ENCODE results near the gene OBP2B. TPM values are rescaled to one million over a fixed set of nuclear protein-coding genes. Genes with fewer than 3 reads are reported as not detected.
"Not testable (repeated sequence)": the region's sequence is repeated elsewhere in the genome, so short reads cannot be mapped to it uniquely, and the experiment has no call there.

The OBP2B gene
- polyA plus RNA-seq, 1 donor from 2014 or later: not detected

GRCh38 chr9:133210609-133211008 is 1.6 kb upstream of the OBP2B start:
- H2AFZ ChIP-seq (ENCODE audit: low read depth, low read length): no peak overlapping the region
- H3F3A ChIP-seq (ENCODE audit: insufficient read depth, low read length, poor library complexity, severe bottlenecking): no peaks in the 10 kb centered on the region
- H3K4me3 ChIP-seq (ENCODE audit: low read length): no peak overlapping the region
- no peak overlapping the region for H3K9ac ChIP-seq (ENCODE audit: low read length)
- H4K20me1 ChIP-seq (ENCODE audit: insufficient read depth): no peaks in the 10 kb centered on the region
- no peak overlapping the region for H3K27ac ChIP-seq (ENCODE audit: low read length)
- no peaks in the 10 kb centered on the region for H3K9me2 ChIP-seq (ENCODE audit: insufficient read depth, low read length)
- H3K79me2 ChIP-seq (replicated peaks; ENCODE audit: insufficient read depth, low read length): no peaks in the 10 kb centered on the region
- H3K4me2 ChIP-seq (ENCODE audit: low read length): no peak overlapping the region
- no peaks in the 10 kb centered on the region for H3K36me3 ChIP-seq (ENCODE audit: insufficient read depth, low read length)
- TF ChIP-seq REST (IDR thresholded peaks at IDR 0.05; ENCODE audit: borderline replicate concordance): no peak
- TF ChIP-seq EZH2 (IDR thresholded peaks at IDR 0.05; ENCODE audit: borderline replicate concordance, insufficient read depth, low read length, poor library complexity, severe bottlenecking): no peak
- no peak for TF ChIP-seq POLR2AphosphoS5 (IDR thresholded peaks at IDR 0.05)
- no peak for TF ChIP-seq SMC3 (conservative IDR thresholded peaks at IDR 0.05; ENCODE audit: poor library complexity)
- TF ChIP-seq EP300 (conservative IDR thresholded peaks at IDR 0.05; ENCODE audit: poor library complexity, severe bottlenecking): no peak
- H3K9me3 ChIP-seq (ENCODE audit: low read length): no peaks in the 10 kb centered on the region
- H3K27me3 ChIP-seq (ENCODE audit: insufficient read depth, low read depth, low read length): no peaks in the 10 kb centered on the region

DNA sequence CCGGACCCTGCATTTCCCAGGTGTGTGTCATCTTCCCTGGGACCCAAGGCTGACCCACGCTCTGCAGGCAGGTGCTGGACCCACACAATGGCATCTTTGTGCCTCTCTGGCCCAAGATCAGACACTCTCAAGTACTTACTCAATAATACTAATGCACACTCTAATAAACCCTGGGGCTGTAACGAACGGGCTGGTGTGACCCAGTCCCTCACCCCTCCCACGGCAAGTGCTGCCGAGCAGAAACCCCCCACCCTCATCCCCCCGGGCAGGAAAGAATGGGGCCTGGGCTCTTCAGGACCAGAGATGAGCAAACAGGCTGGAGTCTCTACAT is 1.1 kb upstream of the OBP2B start:
- no peaks in the 10 kb centered on the region for H3K9me2 ChIP-seq (ENCODE audit: insufficient read depth, low read length)
- no peak overlapping the region for H3K4me3 ChIP-seq (ENCODE audit: low read length)
- no peak overlapping the region for H2AFZ ChIP-seq (ENCODE audit: low read depth, low read length)
- TF ChIP-seq SMC3 (conservative IDR thresholded peaks at IDR 0.05; ENCODE audit: poor library complexity) (no peak), RAD21 (conservative IDR thresholded peaks at IDR 0.05) (no peak), MXI1 (conservative IDR thresholded peaks at IDR 0.05; ENCODE audit: poor library complexity, severe bottlenecking) (no peak), CTCF (IDR thresholded peaks at IDR 0.05; ENCODE audit: poor library complexity, severe bottlenecking) (no peak), EP300 (conservative IDR thresholded peaks at IDR 0.05; ENCODE audit: poor library complexity, severe bottlenecking) (no peak), EZH2 (IDR thresholded peaks at IDR 0.05; ENCODE audit: borderline replicate concordance, insufficient read depth, low read length, poor library complexity, severe bottlenecking) (no peak), TAF1 (IDR thresholded peaks at IDR 0.05; ENCODE audit: low read depth) (no peak), REST (IDR thresholded peaks at IDR 0.05; ENCODE audit: borderline replicate concordance) (no peak), POLR2AphosphoS5 (IDR thresholded peaks at IDR 0.05) (no peak)
- H3K9ac ChIP-seq (ENCODE audit: low read length): no peak overlapping the region
- H3K79me2 ChIP-seq (replicated peaks; ENCODE audit: insufficient read depth, low read length): no peaks in the 10 kb centered on the region
- H3K27me3 ChIP-seq (ENCODE audit: insufficient read depth, low read depth, low read length): no peaks in the 10 kb centered on the region
- no peaks in the 10 kb centered on the region for H3K36me3 ChIP-seq (ENCODE audit: insufficient read depth, low read length)
- no peak overlapping the region for H3K27ac ChIP-seq (ENCODE audit: low read length)
- no peak overlapping the region for H3K4me2 ChIP-seq (ENCODE audit: low read length)
- H4K20me1 ChIP-seq (ENCODE audit: insufficient read depth): no peaks in the 10 kb centered on the region
- no peaks in the 10 kb centered on the region for H3F3A ChIP-seq (ENCODE audit: insufficient read depth, low read length, poor library complexity, severe bottlenecking)
- H3K9me3 ChIP-seq (ENCODE audit: low read length): no peaks in the 10 kb centered on the region

DNA sequence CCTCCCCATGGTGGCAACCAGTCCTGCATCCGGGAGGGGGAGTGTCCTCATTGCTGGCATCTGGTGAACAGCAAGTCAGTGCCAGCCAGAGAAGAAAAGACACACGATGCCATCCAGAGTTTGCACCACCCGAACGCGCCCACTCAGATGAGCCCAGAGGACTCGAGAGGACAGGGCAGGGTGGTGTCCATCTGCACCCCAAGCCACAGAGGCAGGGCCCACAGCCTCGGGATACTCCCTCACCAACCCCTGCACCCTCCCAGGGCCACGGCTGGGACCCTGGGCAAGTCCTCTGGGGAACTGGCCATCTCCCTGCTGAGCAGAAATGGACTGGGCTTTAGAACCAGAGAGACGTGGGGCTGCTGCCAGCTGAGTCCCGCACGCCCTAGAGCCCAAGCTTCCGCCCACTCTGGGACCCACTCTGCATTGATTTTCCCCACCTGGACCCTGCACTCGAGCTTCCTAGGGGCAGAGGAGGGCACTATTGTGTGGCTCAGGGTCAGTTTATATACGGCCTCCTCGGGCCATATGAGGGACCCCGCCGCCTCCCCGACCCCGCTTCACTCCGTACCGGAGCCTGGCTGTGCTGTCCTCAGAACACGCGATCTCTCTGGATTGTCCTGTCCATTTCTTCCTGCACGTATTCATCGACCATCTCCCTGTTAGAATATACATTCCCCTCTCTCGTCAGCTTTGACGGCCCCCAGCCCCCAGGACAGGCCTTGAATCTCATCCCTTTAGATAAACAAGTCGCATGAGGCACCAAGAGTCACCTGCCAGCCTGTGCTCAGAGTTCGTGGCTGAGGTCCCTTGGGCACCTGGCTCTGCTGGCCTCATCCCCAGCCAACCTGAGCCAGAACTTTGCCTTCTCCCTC is 514 bp upstream of the OBP2B start:
- not testable (repeated sequence) for H3K4me2 ChIP-seq (ENCODE audit: low read length); H3K9ac ChIP-seq (ENCODE audit: low read length); H2AFZ ChIP-seq (ENCODE audit: low read depth, low read length); H3F3A ChIP-seq (ENCODE audit: insufficient read depth, low read length, poor library complexity, severe bottlenecking); H3K79me2 ChIP-seq (replicated peaks; ENCODE audit: insufficient read depth, low read length); H3K27me3 ChIP-seq (ENCODE audit: insufficient read depth, low read depth, low read length); H4K20me1 ChIP-seq (ENCODE audit: insufficient read depth); H3K36me3 ChIP-seq (ENCODE audit: insufficient read depth, low read length); H3K9me3 ChIP-seq (ENCODE audit: low read length); H3K27ac ChIP-seq (ENCODE audit: low read length); H3K4me3 ChIP-seq (ENCODE audit: low read length); H3K9me2 ChIP-seq (ENCODE audit: insufficient read depth, low read length)

All from neural cell (in vitro differentiated cells).